22Rv1 (cell line): ENCODE data around the gene REST.

Experiments used
- H3K27ac ChIP-seq: fragments of 450-650 bp; 2 replicates; pipeline ENCODE4 v1.5.1; 2017
- ZFX ChIP-seq: fragments of 450-650 bp; IDR thresholded peaks from 2 replicates; pipeline ENCODE4 v1.6.1; 2017; ENCODE audit warnings: antibody characterized with exemption, borderline replicate concordance
- TF ChIP-seq, protein P1 (sequence below): fragments of 450-650 bp; IDR thresholded peaks from 2 replicates; pipeline ENCODE4 v1.5.1; 2017; ENCODE audit warnings: mild to moderate bottlenecking

REST gene

DNA sequence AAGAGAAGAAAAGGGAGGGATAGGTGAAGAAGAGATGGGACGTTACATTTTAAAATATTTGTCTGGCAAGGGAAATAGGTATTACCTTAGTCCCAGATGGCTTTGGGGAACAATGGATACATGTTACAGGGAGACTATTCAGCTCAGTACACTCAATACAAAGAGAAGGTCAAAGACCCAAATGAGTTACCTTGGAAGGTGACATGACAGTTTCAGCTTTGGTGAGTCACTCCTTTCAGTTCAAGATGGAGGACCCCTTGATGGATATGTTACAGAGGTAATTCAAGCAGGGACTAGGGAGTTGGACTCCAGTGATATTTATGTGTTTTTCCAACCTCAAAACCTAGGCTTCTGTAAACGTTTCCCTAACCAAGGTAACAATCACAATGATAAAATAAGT, 64.7 kb downstream of the REST start:
- TF ChIP-seq, protein P1, sequence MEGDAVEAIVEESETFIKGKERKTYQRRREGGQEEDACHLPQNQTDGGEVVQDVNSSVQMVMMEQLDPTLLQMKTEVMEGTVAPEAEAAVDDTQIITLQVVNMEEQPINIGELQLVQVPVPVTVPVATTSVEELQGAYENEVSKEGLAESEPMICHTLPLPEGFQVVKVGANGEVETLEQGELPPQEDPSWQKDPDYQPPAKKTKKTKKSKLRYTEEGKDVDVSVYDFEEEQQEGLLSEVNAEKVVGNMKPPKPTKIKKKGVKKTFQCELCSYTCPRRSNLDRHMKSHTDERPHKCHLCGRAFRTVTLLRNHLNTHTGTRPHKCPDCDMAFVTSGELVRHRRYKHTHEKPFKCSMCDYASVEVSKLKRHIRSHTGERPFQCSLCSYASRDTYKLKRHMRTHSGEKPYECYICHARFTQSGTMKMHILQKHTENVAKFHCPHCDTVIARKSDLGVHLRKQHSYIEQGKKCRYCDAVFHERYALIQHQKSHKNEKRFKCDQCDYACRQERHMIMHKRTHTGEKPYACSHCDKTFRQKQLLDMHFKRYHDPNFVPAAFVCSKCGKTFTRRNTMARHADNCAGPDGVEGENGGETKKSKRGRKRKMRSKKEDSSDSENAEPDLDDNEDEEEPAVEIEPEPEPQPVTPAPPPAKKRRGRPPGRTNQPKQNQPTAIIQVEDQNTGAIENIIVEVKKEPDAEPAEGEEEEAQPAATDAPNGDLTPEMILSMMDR: no peak
- no peak for TF ChIP-seq ZFX
- H3K27ac ChIP-seq: no peak overlapping the region

GRCh38 chr4:56972809-56973208, 65.1 kb downstream of the REST start:
- TF ChIP-seq ZFX: no peak
- TF ChIP-seq, protein P1: no peak
- H3K27ac ChIP-seq: no peak overlapping the region

DNA sequence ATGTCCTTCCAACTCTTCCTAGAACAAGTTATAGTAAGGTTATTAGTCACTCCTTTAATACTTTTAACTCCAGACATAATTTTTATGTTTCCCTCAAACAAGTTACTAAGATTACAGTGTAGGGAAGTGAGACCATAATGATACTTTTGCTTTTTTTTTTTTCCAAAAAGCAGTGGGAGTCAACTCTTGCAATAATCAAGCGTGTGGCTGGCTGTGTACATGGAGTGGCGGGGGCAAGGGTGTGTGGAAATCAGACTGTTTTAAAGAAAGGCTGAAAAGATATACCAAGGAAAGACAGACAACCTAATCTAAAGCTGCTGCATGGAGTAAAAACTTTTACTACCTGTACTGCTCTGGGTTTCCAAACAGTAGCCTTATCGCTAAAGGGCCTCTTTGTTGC, 65.6 kb downstream of the REST start:
- no peak overlapping the region for H3K27ac ChIP-seq
- TF ChIP-seq, protein P1: no peak
- no peak for TF ChIP-seq ZFX

DNA sequence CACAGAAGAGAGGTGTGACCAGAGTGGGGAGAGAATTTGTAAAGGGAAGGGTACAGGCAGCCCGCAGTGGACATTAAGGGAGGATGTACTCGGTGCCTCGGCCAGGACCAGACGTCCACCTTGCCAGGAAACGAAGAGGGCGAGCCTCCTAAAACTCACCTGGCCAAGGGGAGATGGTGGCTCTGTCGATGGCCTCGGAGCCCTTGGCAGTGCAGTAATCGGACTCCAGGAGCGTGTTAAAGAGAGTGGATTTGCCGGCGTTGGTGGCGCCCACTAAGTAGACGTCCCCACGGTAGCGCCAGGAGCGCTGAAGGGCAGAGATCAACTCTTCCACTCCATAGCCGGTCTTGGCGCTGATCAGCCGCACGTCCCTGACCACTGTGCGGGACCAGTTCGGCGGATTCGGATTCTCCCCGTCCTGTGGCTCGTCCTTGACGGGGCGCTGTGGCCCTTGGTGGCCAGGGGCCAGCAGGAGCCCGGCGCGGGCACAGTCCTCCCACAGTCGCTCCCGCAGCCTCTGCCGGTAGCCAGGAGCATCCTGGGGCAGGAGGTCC, 68.7 kb downstream of the REST start:
- H3K27ac ChIP-seq: peak overlapping the region; percentile 96
- no peak for TF ChIP-seq ZFX
- TF ChIP-seq, protein P1: no peak

DNA sequence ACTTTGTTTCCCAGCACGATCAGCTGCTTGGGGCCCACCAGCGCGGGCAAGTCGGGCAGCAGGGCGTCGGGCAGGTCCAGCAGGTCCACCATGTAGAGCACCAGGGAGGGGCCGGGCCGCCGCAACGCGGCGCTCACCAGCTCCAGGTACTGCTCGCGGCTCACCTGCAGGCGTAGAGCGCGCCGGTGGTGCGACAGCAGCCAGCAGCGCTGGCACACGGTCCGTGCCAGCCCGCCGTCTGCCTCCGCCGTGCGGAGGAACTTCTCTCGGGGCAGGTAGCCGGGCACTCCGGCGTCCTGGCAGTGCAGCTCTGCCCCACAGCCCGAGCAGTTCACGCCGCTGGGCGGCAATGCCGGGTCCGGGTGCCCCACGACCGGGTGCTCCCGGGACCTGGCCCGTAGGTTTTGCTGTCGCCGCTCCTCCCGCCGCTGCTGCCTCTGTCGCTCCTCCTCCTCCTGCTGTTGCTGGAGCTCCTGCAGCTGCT, 69.2 kb downstream of the REST start:
- TF ChIP-seq, protein P1: peak; percentile 53
- no peak for TF ChIP-seq ZFX
- peak overlapping the region; percentile 96 for H3K27ac ChIP-seq

DNA sequence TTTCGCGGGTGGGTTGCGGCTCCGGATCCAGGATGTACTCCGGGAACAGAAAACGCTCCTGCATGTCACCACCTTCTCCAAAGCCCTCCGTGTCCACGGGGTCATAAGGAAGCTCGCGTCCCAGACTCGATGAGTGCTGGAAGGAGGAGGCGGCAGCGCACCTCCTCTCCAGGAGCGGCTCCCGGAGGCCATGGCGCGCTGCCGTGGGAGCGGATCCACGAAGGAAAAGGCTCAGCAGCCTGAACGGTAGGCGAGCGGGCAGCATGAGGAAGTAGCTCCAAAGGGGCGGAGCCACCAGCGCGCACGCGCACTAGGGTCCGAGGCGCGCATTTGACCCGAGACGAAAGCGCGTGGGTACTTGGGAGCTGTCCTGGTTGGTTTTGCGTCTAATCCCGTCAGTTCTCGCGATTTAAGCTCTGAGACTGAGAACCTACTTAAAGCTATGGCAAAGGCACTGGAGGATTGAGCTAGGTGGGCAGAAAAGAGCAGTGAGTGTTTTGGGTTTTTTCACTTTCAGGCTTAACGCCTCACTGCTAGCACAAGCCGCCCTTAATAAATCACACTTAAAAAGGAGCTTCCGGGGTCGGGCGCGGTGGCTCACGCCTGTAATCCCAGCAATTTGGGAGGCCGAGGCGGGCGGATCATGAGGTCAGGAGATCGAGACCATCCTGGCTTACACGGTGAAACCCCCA, 69.8 kb downstream of the REST start, which contains the start of gene NOA1:
TSS of gene NOA1 (minus strand) at position 286 of the 692 bp plus-strand sequence. CDS start at position 265, 21 bp downstream.
- TF ChIP-seq ZFX: no peak
- TF ChIP-seq, protein P1: no peak
- peak within 1 kb of the TSS; percentile 96 for H3K27ac ChIP-seq

- no peak for TF ChIP-seq ZFX
- TF ChIP-seq, protein P1: no peak
- peak within 1 kb of the TSS; percentile 96 for H3K27ac ChIP-seq
Observed at GRCh38 chr4:56978750-56979303, 71.1 kb downstream of the REST start, which contains the start of gene POLR2B. Gene POLR2B, plus strand, starts transcription at chr4:56978896. Its CDS starts 90 bp downstream, at chr4:56978986.
